CD4-positive, alpha-beta T cell treated with Interleukin-12 subunit alpha and Interleukin-12 subunit beta, for 1 hour (primary cell): ENCODE measurements around the gene AFF1.

ENCODE experiments used
- DNase-seq: peaks from one replicate; pipeline ENCODE4 v3.0.0-alpha.2; 2020

The AFF1 gene

DNA sequence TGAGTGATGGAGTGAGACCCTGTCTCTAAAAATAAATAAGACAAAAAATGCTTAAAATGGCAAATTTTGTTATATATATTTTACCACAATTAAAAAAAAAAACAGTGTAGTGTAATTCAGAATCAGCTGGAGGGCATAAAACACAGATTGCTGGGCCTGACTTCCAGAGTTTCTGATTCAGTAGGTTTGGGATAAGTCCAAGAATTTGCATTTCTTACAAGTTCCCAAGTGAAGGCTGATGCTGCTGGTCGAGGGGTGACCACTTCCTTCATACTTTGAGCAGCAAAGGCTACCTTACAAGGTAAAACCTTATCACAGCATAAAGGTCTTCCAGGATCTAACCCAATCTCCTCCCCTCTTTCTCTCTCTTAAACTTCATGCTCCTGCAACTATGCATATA is 244.9 kb downstream of the AFF1 start:
- DNase-seq: no peak

GRCh38 chr4:87180767-87181166 is 246.0 kb downstream of the AFF1 start:
- no peak for DNase-seq

GRCh38 chr4:87185146-87185870 is 250.5 kb downstream of the AFF1 start:
- no peak for DNase-seq

DNA sequence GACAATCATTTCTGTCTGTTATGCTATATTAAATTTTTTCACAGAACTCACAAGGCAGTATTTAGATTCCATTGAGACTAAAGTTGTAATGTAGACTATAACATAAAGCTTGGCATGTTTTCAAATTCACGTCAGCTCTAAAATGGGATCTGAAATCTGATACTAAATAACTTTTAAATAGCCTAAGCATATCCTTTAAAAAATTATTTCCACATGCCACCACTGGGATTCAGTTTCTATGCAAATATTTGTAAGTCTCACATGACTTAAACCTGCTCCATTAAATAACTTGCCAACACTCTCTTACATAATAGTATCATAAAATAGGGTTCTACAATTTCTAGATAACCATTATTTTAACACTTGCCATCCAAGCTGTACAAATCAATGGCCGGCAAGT is 253.2 kb downstream of the AFF1 start:
- DNase-seq: no peak

GRCh38 chr4:87188932-87189331 is 254.1 kb downstream of the AFF1 start:
- no peak for DNase-seq
